ENCODE data around the gene C7. TPM values are rescaled to one million over a fixed set of nuclear protein-coding genes. Genes with fewer than 3 reads are reported as not detected.

C7 gene
- total RNA-seq, 4 donors from 2014 or later, result 87.0 to 239 (median 104) TPM

GRCh38 chr5:40914835-40915234 lies 5.5 kb downstream of the C7 start:
- Histone ChIP-seq H3K27me3 (no peaks in the 10 kb centered on the region), H3K36me3 (no peaks in the 10 kb centered on the region), H3K9me3 (no peaks in the 10 kb centered on the region), H3K4me3 (no peak overlapping the region), H3K4me1 (peaks cover 0 to 7% (median 0%) of the 10 kb centered on the region in 4 donors), H3K27ac (no peak overlapping the region)
- TF ChIP-seq EP300 (IDR thresholded peaks at IDR 0.05) (no peak), POLR2A (IDR thresholded peaks at IDR 0.05) (no peak)
- WGBS, 2 donors, result 58 to 71% methylated on average over 7 of the region's 7 CpGs
- DNase-seq (ENCODE audit: low spot score in 2 of 2), result no peak

- Histone ChIP-seq H3K36me3 (no peaks in the 10 kb centered on the region), H3K4me3 (no peak overlapping the region), H3K4me1 (peaks cover 0 to 7% (median 0%) of the 10 kb centered on the region in 4 donors), H3K9me3 (no peaks in the 10 kb centered on the region), H3K27ac (no peak overlapping the region), H3K27me3 (no peaks in the 10 kb centered on the region)
- DNase-seq (ENCODE audit: low spot score in 2 of 2), result no peak
- WGBS, 2 donors, result 30 to 35% methylated on average over 3 of the region's 3 CpGs
- no peak for TF ChIP-seq CTCF (IDR thresholded peaks at IDR 0.05)
- no peak for TF ChIP-seq EP300 (IDR thresholded peaks at IDR 0.05)
- no peak for TF ChIP-seq POLR2A (IDR thresholded peaks at IDR 0.05)
These were observed 6.1 kb downstream of the C7 start for GRCh38 chr5:40915341-40915926.

- Histone ChIP-seq H3K4me3 (no peak overlapping the region), H3K27me3 (no peaks in the 10 kb centered on the region), H3K4me1 (peaks cover 0 to 7% (median 0%) of the 10 kb centered on the region in 4 donors), H3K36me3 (no peaks in the 10 kb centered on the region), H3K27ac (no peak overlapping the region), H3K9me3 (no peaks in the 10 kb centered on the region)
- no peak for DNase-seq (ENCODE audit: low spot score in 2 of 2)
- TF ChIP-seq EP300 (IDR thresholded peaks at IDR 0.05) (no peak), CTCF (IDR thresholded peaks at IDR 0.05) (no peak), POLR2A (IDR thresholded peaks at IDR 0.05) (no peak)
- WGBS, 2 donors, result 35% methylated on average over 4 of the region's 4 CpGs
These were observed 6.9 kb downstream of the C7 start for GRCh38 chr5:40916226-40916625.

GRCh38 chr5:40928886-40929448 lies 19.7 kb downstream of the C7 start:
- Histone ChIP-seq H3K4me3 (no peak overlapping the region), H3K27me3 (no peaks in the 10 kb centered on the region), H3K36me3 (no peaks in the 10 kb centered on the region), H3K4me1 (no peaks in the 10 kb centered on the region), H3K9me3 (peaks cover 0 to 31% (median 14%) of the 10 kb centered on the region in 4 donors), H3K27ac (no peak overlapping the region)
- no peak for TF ChIP-seq CTCF (IDR thresholded peaks at IDR 0.05)
- TF ChIP-seq EP300 (IDR thresholded peaks at IDR 0.05), result no peak
- no peak for TF ChIP-seq POLR2A (IDR thresholded peaks at IDR 0.05)
- 45 to 46% methylated on average over 2 of the region's 2 CpGs for WGBS, 2 donors
- no peak for DNase-seq (ENCODE audit: low spot score in 2 of 2)

GRCh38 chr5:40932766-40933165 lies 23.5 kb downstream of the C7 start:
- H3K4me3 ChIP-seq, result no peak overlapping the region
- no peaks in the 10 kb centered on the region for H3K9me3 ChIP-seq
- no peak for TF ChIP-seq POLR2A (IDR thresholded peaks at IDR 0.05)
- no peak for TF ChIP-seq CTCF (IDR thresholded peaks at IDR 0.05)
- TF ChIP-seq EP300 (IDR thresholded peaks at IDR 0.05), result no peak
- H3K36me3 ChIP-seq, result no peaks in the 10 kb centered on the region
- H3K27me3 ChIP-seq, result no peaks in the 10 kb centered on the region
- H3K4me1 ChIP-seq, result no peaks in the 10 kb centered on the region
- WGBS, 2 donors, result 67 to 71% methylated on average over 2 of the region's 2 CpGs
- no peak for DNase-seq (ENCODE audit: low spot score in 2 of 2)
- H3K27ac ChIP-seq, result no peak overlapping the region

Data from tibial nerve (tissue), 4 donors.